Measurements from ENCODE around the gene LIMA1. TPM values are rescaled to one million over a fixed set of nuclear protein-coding genes. Genes with fewer than 3 reads are reported as not detected.

The LIMA1 gene
- total RNA-seq, 1 donor from 2014 or later: 115 TPM

DNA sequence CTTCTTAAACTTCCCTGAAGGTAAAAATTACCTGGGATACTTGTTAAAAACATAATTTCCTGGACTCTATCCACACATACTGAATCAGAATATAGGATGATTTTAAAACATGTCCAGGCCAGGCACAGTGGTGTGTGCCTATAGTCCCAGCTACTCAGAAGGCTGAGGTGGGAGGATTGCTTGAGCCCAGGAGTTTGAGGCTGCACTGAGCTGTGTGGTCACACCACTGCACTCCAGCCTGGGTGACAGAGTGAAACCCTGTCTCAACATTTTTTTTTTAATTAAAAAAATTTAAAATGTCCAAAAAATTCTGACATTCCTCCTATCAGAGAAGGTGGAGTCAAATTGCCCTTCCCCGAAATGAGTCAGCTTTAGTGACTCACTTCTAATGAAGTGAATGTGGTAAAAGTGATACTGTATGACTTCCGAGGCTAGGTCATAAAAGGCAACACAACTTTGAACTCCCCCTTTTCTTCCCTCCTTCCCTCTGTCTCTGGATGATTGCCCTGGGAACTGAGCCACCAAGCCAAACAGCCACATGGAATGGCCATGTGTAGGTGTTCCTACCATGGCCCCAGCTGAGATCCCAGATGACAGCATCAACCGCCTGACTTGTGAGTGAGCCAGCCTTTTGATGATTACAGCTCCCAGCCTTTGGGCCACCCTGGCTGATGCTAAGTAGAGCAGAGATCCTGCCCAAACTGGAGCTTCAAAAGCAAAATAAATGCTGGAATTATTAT is 36.3 kb downstream of the LIMA1 start:
- no peak overlapping the region for H3K4me3 Mint-ChIP-seq

GRCh38 chr12:50246197-50246865 is 37.0 kb downstream of the LIMA1 start:
- H3K4me3 Mint-ChIP-seq: no peak overlapping the region
- H3K27ac Mint-ChIP-seq: peak overlapping the region; percentile 4
- H3K27me3 Mint-ChIP-seq (ENCODE audit: low read depth): no peaks in the 10 kb centered on the region
- H3K9me3 Mint-ChIP-seq: no peaks in the 10 kb centered on the region
- peaks cover 6% of the 10 kb centered on the region for H3K36me3 Mint-ChIP-seq
- TF ChIP-seq CTCF (IDR thresholded peaks at IDR 0.05; ENCODE audit: unreplicated experiment): no peak
- DNase-seq (ENCODE audit: low spot score in 2 of 2, unreplicated experiment in 2 of 2): no peak
- H3K4me1 Mint-ChIP-seq: peaks cover 35% of the 10 kb centered on the region

More for the DNA sequence above, 36.3 kb downstream of the LIMA1 start:
- no peaks in the 10 kb centered on the region for H3K27me3 Mint-ChIP-seq (ENCODE audit: low read depth)
- TF ChIP-seq CTCF (IDR thresholded peaks at IDR 0.05; ENCODE audit: unreplicated experiment): no peak
- H3K36me3 Mint-ChIP-seq: peaks cover 6% of the 10 kb centered on the region
- H3K4me1 Mint-ChIP-seq: peaks cover 36% of the 10 kb centered on the region
- peak overlapping the region; percentile 59 for H3K27ac Mint-ChIP-seq
- DNase-seq (ENCODE audit: low spot score in 2 of 2, unreplicated experiment in 2 of 2): no peak
- no peaks in the 10 kb centered on the region for H3K9me3 Mint-ChIP-seq

DNA sequence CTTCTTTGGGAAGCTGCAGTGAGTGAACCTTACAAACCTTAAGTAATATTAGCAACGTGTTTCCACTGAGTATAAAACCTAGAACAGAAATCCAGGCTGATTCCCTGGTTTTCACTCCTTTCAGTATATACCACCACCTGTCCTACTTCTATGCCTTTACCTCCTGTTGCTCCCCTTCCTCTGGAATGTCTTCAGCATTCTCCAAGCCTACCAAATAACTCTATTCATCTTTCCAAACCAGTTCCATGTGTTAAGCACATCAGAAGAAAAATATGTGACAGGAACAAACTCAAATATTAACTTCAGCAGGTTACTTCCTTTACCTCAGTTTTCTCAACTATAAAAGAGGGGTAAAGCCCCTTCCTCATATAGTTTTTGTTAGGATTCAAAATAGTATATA is 39.8 kb downstream of the LIMA1 start:
- peak overlapping the region; percentile 86 for H3K27ac Mint-ChIP-seq
- peaks cover 44% of the 10 kb centered on the region for H3K4me1 Mint-ChIP-seq
- H3K9me3 Mint-ChIP-seq: no peaks in the 10 kb centered on the region
- peaks cover 7% of the 10 kb centered on the region for H3K36me3 Mint-ChIP-seq
- H3K27me3 Mint-ChIP-seq (ENCODE audit: low read depth): no peaks in the 10 kb centered on the region
- TF ChIP-seq CTCF (IDR thresholded peaks at IDR 0.05; ENCODE audit: unreplicated experiment): no peak
- no peak for DNase-seq (ENCODE audit: low spot score in 2 of 2, unreplicated experiment in 2 of 2)
- no peak overlapping the region for H3K4me3 Mint-ChIP-seq

- Mint-ChIP-seq H3K9me3 (no peaks in the 10 kb centered on the region), H3K36me3 (peaks cover 7% of the 10 kb centered on the region), H3K27ac (peak overlapping the region; percentile 86), H3K27me3 (ENCODE audit: low read depth) (no peaks in the 10 kb centered on the region), H3K4me1 (peaks cover 44% of the 10 kb centered on the region), H3K4me3 (no peak overlapping the region)
- no peak for TF ChIP-seq CTCF (IDR thresholded peaks at IDR 0.05; ENCODE audit: unreplicated experiment)
- no peak for DNase-seq (ENCODE audit: low spot score in 2 of 2, unreplicated experiment in 2 of 2)
Observed at GRCh38 chr12:50242751-50243191, 40.5 kb downstream of the LIMA1 start.

- no peaks in the 10 kb centered on the region for H3K27me3 Mint-ChIP-seq (ENCODE audit: low read depth)
- peak overlapping the region; percentile 86 for H3K27ac Mint-ChIP-seq
- no peaks in the 10 kb centered on the region for H3K9me3 Mint-ChIP-seq
- no peak for TF ChIP-seq CTCF (IDR thresholded peaks at IDR 0.05; ENCODE audit: unreplicated experiment)
- no peak for DNase-seq (ENCODE audit: low spot score in 2 of 2, unreplicated experiment in 2 of 2)
- H3K4me1 Mint-ChIP-seq: peaks cover 37% of the 10 kb centered on the region
- H3K36me3 Mint-ChIP-seq: peaks cover 6% of the 10 kb centered on the region
- no peak overlapping the region for H3K4me3 Mint-ChIP-seq
Observed at GRCh38 chr12:50241178-50241577, 42.1 kb downstream of the LIMA1 start.

Data from mesothelial cell of epicardium (in vitro differentiated cells).